Measurements from ENCODE around the gene SLC22A3.
A peak's percentile ranks its signal among the peaks of the same experiment; 100 is the strongest.

Gene SLC22A3

GRCh38 chr6:160500639-160501038 lies 152.5 kb downstream of the SLC22A3 start:
- H3K4me3 Mint-ChIP-seq = no peak overlapping the region
- peak overlapping the region in 1 of 2 donors; percentile 20 for H3K27ac Mint-ChIP-seq
- no peaks in the 10 kb centered on the region for H3K9me3 Mint-ChIP-seq
- H3K4me1 Mint-ChIP-seq (ENCODE audit: low read depth in 2 of 2) = no peaks in the 10 kb centered on the region
- DNase-seq (no peak), ATAC-seq (replicated peaks) (no peak)
- no peaks in the 10 kb centered on the region for H3K27me3 Mint-ChIP-seq
- H3K36me3 Mint-ChIP-seq (ENCODE audit: insufficient read depth) = peaks cover 4% of the 10 kb centered on the region

All from effector memory CD8-positive, alpha-beta T cell (primary cell).